Astrocyte (in vitro differentiated cells and primary cell): ENCODE measurements around the gene EFCAB6. TPM values are rescaled to one million over a fixed set of nuclear protein-coding genes. Genes with fewer than 3 reads are reported as not detected.

Experiments
- DNase-seq: peaks from one replicate; pipeline ENCODE4 v3.0.0-alpha.2; 2010; ENCODE audit warnings: low read depth
- FAIRE-seq: peaks from 2 replicates; lab custom pipeline; 2011; peaks lifted over from hg19 to GRCh38; lab: Jason Lieb, UNC
- H2AFZ ChIP-seq: 2 replicates; pipeline ENCODE4 v1.6.0; 2012; ENCODE audit warnings: low read depth, low read length, inconsistent platforms
- H3K27ac ChIP-seq: 2 replicates; pipeline ENCODE4 v1.5.1; 2011; ENCODE audit warnings: low read depth, low read length, inconsistent platforms
- H3K27me3 ChIP-seq: 2 replicates; pipeline ENCODE4 v1.6.0; 2011; ENCODE audit warnings: low read length, inconsistent platforms; ENCODE audit not compliant: insufficient read depth
- H3K36me3 ChIP-seq: 2 replicates; pipeline ENCODE4 v1.5.1; 2011; ENCODE audit warnings: low read length, inconsistent platforms; ENCODE audit not compliant: insufficient read depth
- H3K4me1 ChIP-seq: 2 replicates; pipeline ENCODE4 v1.5.1; 2011; ENCODE audit warnings: low read length, inconsistent platforms; ENCODE audit not compliant: insufficient read depth
- H3K4me2 ChIP-seq: 2 replicates; pipeline ENCODE4 v1.6.0; 2012; ENCODE audit warnings: low read length, inconsistent platforms
- H3K4me3 ChIP-seq: 2 replicates; pipeline ENCODE4 v1.5.1; 2011; ENCODE audit warnings: low read depth, mild to moderate bottlenecking, low read length, inconsistent platforms; ENCODE audit not compliant: insufficient read depth
- H3K79me2 ChIP-seq: 2 replicates; pipeline ENCODE4 v1.6.0; 2012; ENCODE audit warnings: mild to moderate bottlenecking, low read length, inconsistent platforms; ENCODE audit not compliant: insufficient read depth
- H3K9ac ChIP-seq: 2 replicates; pipeline ENCODE4 v1.6.0; 2012; ENCODE audit warnings: mild to moderate bottlenecking, low read length, inconsistent platforms
- H3K9me3 ChIP-seq: 2 replicates; pipeline ENCODE4 v1.5.1; 2012; ENCODE audit warnings: low read depth, mild to moderate bottlenecking, low read length, inconsistent platforms; ENCODE audit not compliant: insufficient read depth
- H4K20me1 ChIP-seq: 2 replicates; pipeline ENCODE4 v1.6.0; 2012; ENCODE audit warnings: low read length, inconsistent platforms; ENCODE audit not compliant: insufficient read depth
- H3K27ac Mint-ChIP-seq: one replicate; pipeline ENCODE4 v1.8.0; 2021; ENCODE audit warnings: mild to moderate bottlenecking, mixed read lengths; ENCODE audit not compliant: unreplicated experiment
- H3K27me3 Mint-ChIP-seq: one replicate; pipeline ENCODE4 v1.8.0; 2021; ENCODE audit warnings: low read depth, mixed read lengths; ENCODE audit not compliant: unreplicated experiment
- H3K36me3 Mint-ChIP-seq: one replicate; pipeline ENCODE4 v1.8.0; 2021; ENCODE audit warnings: low read depth, mixed read lengths; ENCODE audit not compliant: unreplicated experiment
- H3K4me1 Mint-ChIP-seq: one replicate; pipeline ENCODE4 v1.8.0; 2021; ENCODE audit warnings: low read depth, mixed read lengths; ENCODE audit not compliant: unreplicated experiment
- H3K4me3 Mint-ChIP-seq: one replicate; pipeline ENCODE4 v1.8.0; 2021; ENCODE audit warnings: mild to moderate bottlenecking, moderate library complexity, mixed read lengths; ENCODE audit not compliant: unreplicated experiment
- H3K9me3 Mint-ChIP-seq: one replicate; pipeline ENCODE4 v1.8.0; 2021; ENCODE audit warnings: mild to moderate bottlenecking, mixed read lengths; ENCODE audit not compliant: unreplicated experiment
- CTCF ChIP-seq: IDR thresholded peaks from 2 replicates; pipeline ENCODE4 v1.5.1; 2011; ENCODE audit warnings: low read depth, mild to moderate bottlenecking, inconsistent platforms, low read length, moderate library complexity; ENCODE audit not compliant: insufficient read depth
- EZH2 ChIP-seq: IDR thresholded peaks from 2 replicates; pipeline ENCODE4 v1.6.1; 2012; ENCODE audit warnings: mild to moderate bottlenecking, low read length, inconsistent platforms; ENCODE audit not compliant: insufficient read depth
- total RNA-seq: library from RNA; stranded (reverse); gene quantifications from 2 replicates; pipeline ENCODE4 v1.2.1, GENCODE V29; 2021

The EFCAB6 gene
- total RNA-seq, 1 donor from 2014 or later: 1.2 TPM

GRCh38 chr22:43737150-43737828 lies 74.8 kb downstream of the EFCAB6 start:
- Mint-ChIP-seq H3K9me3 (no peaks in the 10 kb centered on the region), H3K36me3 (no peaks in the 10 kb centered on the region)
- FAIRE-seq: no peak

GRCh38 chr22:43736651-43737050 lies 75.5 kb downstream of the EFCAB6 start:
- no peak overlapping the region for H3K4me2 ChIP-seq
- Mint-ChIP-seq H3K4me1 (peaks cover 3% of the 10 kb centered on the region), H3K9me3 (no peaks in the 10 kb centered on the region), H3K27ac (no peak overlapping the region), H3K27me3 (no peaks in the 10 kb centered on the region), H3K4me3 (no peak overlapping the region), H3K36me3 (no peaks in the 10 kb centered on the region)
- H3K36me3 ChIP-seq: no peaks in the 10 kb centered on the region
- no peak overlapping the region for H3K4me3 ChIP-seq
- H3K79me2 ChIP-seq: no peaks in the 10 kb centered on the region
- no peak overlapping the region for H3K27ac ChIP-seq
- H4K20me1 ChIP-seq: no peaks in the 10 kb centered on the region
- no peak for DNase-seq
- no peak for TF ChIP-seq EZH2
- TF ChIP-seq CTCF: no peak
- no peak for FAIRE-seq
- H3K9me3 ChIP-seq: no peaks in the 10 kb centered on the region
- H3K27me3 ChIP-seq: peaks cover 2% of the 10 kb centered on the region
- no peak overlapping the region for H2AFZ ChIP-seq
- peaks cover 5% of the 10 kb centered on the region for H3K4me1 ChIP-seq
- no peak overlapping the region for H3K9ac ChIP-seq

More at GRCh38 chr22:43737150-43737828, 74.8 kb downstream of the EFCAB6 start:
- Mint-ChIP-seq H3K27me3 (no peaks in the 10 kb centered on the region), H3K27ac (no peak overlapping the region), H3K4me1 (no peaks in the 10 kb centered on the region), H3K4me3 (no peak overlapping the region)
- Histone ChIP-seq H2AFZ (no peak overlapping the region), H3K4me3 (no peak overlapping the region), H3K9ac (no peak overlapping the region), H3K27me3 (peaks cover 2% of the 10 kb centered on the region), H3K4me1 (no peaks in the 10 kb centered on the region), H3K79me2 (no peaks in the 10 kb centered on the region), H3K9me3 (no peaks in the 10 kb centered on the region), H3K36me3 (no peaks in the 10 kb centered on the region), H3K27ac (no peak overlapping the region), H4K20me1 (no peaks in the 10 kb centered on the region), H3K4me2 (no peak overlapping the region)
- no peak for DNase-seq
- TF ChIP-seq EZH2 (no peak), CTCF (no peak)
